Measurements from ENCODE around the gene FAM135A. TPM values are rescaled to one million over a fixed set of nuclear protein-coding genes. Genes with fewer than 3 reads are reported as not detected.
A peak's percentile ranks its signal among the peaks of the same experiment; 100 is the strongest.

The FAM135A gene
- total and polyA plus RNA-seq, 2 experiments from 2014 or later, result 11.5 to 27.1 TPM

GRCh38 chr6:70524721-70525286, 111.5 kb downstream of the FAM135A start:
- H3K27me3 ChIP-seq, result no peaks in the 10 kb centered on the region
- H3K27ac ChIP-seq, result no peak overlapping the region
- H3K36me3 ChIP-seq, result peaks cover 23% of the 10 kb centered on the region
- H3K9me3 ChIP-seq (ENCODE audit: low read depth), result no peaks in the 10 kb centered on the region
- peak; percentile 1 to 2 for DNase-seq (ENCODE audit: low read depth in 1 of 2, low spot score in 1 of 2)
- H3K4me1 ChIP-seq (ENCODE audit: low read depth), result no peaks in the 10 kb centered on the region
- TF ChIP-seq, protein P1, sequence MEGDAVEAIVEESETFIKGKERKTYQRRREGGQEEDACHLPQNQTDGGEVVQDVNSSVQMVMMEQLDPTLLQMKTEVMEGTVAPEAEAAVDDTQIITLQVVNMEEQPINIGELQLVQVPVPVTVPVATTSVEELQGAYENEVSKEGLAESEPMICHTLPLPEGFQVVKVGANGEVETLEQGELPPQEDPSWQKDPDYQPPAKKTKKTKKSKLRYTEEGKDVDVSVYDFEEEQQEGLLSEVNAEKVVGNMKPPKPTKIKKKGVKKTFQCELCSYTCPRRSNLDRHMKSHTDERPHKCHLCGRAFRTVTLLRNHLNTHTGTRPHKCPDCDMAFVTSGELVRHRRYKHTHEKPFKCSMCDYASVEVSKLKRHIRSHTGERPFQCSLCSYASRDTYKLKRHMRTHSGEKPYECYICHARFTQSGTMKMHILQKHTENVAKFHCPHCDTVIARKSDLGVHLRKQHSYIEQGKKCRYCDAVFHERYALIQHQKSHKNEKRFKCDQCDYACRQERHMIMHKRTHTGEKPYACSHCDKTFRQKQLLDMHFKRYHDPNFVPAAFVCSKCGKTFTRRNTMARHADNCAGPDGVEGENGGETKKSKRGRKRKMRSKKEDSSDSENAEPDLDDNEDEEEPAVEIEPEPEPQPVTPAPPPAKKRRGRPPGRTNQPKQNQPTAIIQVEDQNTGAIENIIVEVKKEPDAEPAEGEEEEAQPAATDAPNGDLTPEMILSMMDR (IDR thresholded peaks at IDR 0.05; ENCODE audit: low read depth, low read length), result no peak
- no peak overlapping the region for H3K4me3 ChIP-seq

DNA sequence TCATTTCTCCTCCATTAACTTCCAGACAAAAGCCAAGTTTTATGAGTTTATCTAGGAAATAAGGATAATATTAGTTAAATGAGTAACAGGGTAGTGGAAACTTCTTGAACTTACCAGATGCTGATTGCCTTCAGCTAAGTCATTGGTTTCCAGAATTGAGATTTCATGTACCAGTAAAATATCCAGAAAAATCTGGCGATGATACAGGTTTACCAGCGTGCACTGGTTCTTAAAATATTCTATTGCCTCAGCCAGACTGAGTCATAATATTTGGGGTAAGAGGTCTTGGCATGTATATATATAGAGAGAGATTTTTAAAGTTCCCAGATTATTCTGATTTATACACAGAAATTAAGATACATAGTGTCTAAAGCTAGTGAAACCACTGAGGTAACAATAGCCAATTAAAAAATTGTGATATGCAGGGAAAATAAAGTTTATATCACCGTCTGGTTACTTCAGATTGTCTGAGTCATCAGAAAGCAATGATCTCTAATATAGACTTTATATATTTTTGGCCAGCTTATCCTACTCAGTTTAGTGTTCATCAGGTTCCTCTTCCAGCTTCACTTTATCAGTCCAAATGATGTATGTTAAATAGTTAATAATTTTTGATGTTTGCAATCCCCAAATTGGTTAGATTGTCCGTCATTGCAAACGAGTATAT, 113.9 kb downstream of the FAM135A start:
- Histone ChIP-seq H3K36me3 (peaks cover 23% of the 10 kb centered on the region), H3K4me1 (ENCODE audit: low read depth) (no peaks in the 10 kb centered on the region), H3K9me3 (ENCODE audit: low read depth) (no peaks in the 10 kb centered on the region), H3K27me3 (no peaks in the 10 kb centered on the region), H3K27ac (no peak overlapping the region), H3K4me3 (no peak overlapping the region)
- TF ChIP-seq, protein P1 (IDR thresholded peaks at IDR 0.05; ENCODE audit: low read depth, low read length), result no peak
- peak in 1 of 2 donors; percentile 65 for DNase-seq (ENCODE audit: low read depth in 1 of 2, low spot score in 1 of 2)

DNA sequence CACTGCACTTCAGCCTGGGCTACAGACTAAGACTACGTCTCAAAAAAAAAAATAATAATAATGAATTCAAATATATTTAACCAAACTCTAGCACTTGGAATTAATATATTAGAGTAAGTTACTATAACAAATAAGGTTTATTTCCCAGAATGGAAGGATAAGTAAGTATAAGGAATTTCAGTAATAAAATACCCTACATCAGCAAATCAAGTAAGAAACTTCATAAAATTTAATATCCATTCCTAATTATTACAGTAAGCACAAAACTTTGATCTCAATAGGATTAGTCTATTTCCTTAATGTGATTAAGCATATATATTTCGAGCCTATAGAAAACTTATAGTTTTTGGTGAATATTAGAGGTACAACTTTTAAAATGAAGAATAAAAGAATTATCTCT, 116.7 kb downstream of the FAM135A start:
- Histone ChIP-seq H3K27me3 (no peaks in the 10 kb centered on the region), H3K4me1 (ENCODE audit: low read depth) (no peaks in the 10 kb centered on the region), H3K9me3 (ENCODE audit: low read depth) (no peaks in the 10 kb centered on the region), H3K27ac (no peak overlapping the region), H3K4me3 (no peak overlapping the region), H3K36me3 (peaks cover 17% of the 10 kb centered on the region)
- DNase-seq (ENCODE audit: low read depth in 1 of 2, low spot score in 1 of 2), result no peak
- TF ChIP-seq, protein P1 (IDR thresholded peaks at IDR 0.05; ENCODE audit: low read depth, low read length), result no peak

DNA sequence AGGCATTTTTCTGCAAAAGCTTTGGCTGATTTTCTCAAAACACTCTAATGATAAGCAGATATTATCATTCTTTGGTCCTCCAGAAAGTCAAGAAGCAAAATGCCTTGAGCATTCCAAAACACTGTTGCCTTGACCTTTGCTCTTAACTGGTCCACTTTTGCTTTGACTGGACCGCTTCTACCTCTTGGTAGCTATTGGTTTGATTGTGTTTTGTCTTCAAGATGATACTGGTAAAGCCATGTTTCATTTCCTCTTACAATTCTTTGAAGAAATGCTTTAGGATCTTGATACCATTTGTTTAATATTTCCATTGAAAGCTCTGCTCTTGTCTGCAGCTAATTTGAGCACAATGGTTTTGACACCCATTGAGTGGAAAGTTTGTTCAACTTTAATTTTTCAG, 117.8 kb downstream of the FAM135A start:
- peaks cover 8% of the 10 kb centered on the region for H3K36me3 ChIP-seq
- H3K27me3 ChIP-seq, result no peaks in the 10 kb centered on the region
- no peaks in the 10 kb centered on the region for H3K4me1 ChIP-seq (ENCODE audit: low read depth)
- DNase-seq (ENCODE audit: low read depth in 1 of 2, low spot score in 1 of 2), result no peak
- no peak overlapping the region for H3K4me3 ChIP-seq
- H3K9me3 ChIP-seq (ENCODE audit: low read depth), result no peaks in the 10 kb centered on the region
- H3K27ac ChIP-seq, result no peak overlapping the region
- TF ChIP-seq, protein P1 (IDR thresholded peaks at IDR 0.05; ENCODE audit: low read depth, low read length), result no peak

DNA sequence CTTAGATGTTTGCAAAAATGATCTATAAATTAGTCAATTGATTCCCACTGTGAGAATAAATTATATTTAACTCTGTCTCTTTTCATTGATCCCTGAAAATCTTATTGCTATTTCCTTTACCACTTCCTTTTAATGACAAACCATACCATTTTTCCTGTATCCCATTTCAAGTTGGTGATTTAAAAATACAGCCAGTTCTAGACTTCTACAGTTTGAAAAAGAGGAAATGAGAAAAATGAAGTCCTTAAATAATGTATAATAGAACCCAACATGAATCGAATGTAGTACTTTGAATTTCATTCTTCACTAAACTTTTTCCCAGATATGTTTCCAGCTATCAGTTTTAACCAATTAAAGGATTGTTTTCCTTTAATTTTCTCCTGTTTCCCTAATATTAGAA, 124.0 kb downstream of the FAM135A start:
- TF ChIP-seq, protein P1 (IDR thresholded peaks at IDR 0.05; ENCODE audit: low read depth, low read length), result no peak

More for the DNA sequence above, 124.0 kb downstream of the FAM135A start:
- H3K36me3 ChIP-seq, result no peaks in the 10 kb centered on the region
- H3K27me3 ChIP-seq, result no peaks in the 10 kb centered on the region
- H3K9me3 ChIP-seq (ENCODE audit: low read depth), result no peaks in the 10 kb centered on the region
- H3K4me1 ChIP-seq (ENCODE audit: low read depth), result no peaks in the 10 kb centered on the region
- no peak overlapping the region for H3K27ac ChIP-seq
- no peak for DNase-seq (ENCODE audit: low read depth in 1 of 2, low spot score in 1 of 2)
- H3K4me3 ChIP-seq, result no peak overlapping the region
